Measurements from ENCODE around the gene GNA15. TPM values are rescaled to one million over a fixed set of nuclear protein-coding genes. Genes with fewer than 3 reads are reported as not detected.

Gene GNA15
- total and polyA plus RNA-seq, 7 donors, result 0.55 to 6.0 (median 4.6) TPM

DNA sequence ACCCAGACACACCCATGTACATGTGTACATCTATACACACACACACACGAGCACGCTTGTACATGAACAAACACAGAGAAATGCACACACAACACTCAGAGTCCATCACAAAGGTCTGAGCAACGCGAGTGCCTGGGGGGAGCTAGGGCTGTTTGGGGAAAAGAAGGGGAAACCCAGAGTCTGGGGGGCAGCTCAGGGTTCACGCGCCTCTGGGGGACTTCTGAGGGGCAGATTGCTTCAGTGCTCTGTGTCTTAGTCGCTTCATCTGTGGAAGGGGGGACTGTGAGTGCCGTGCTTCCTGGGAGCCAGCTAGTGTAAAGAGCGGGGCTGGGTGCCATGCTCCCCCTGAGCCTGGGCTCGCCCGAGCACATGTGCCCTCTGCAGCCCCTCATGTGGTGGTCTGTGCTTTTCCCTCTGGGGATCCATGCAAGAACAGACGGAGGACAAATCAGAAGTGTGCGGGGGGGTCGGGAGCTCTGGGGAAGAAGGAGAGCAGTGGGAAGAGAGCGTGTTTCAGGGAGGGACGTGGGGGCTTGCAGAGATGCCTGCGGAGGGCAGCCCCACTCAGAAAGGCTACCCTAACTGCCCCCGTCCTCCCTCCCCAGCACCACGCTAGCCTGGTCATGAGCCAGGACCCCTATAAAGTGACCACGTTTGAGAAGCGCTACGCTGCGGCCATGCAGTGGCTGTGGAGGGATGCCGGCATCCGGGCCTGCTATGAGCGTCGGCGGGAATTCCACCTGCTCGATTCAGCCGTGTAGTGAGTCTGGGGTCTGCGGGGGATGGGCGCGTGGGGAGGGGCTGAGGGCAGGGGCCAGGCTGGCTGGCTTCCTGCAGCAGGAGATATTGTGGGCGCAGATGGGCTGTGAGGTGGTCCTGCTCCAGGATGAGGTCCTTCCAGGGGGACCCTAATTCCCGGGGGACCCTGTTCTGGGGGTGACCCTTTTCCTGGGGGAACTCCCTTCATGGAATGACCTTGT lies 14.0 kb downstream of the GNA15 start:
- H3K36me3 ChIP-seq, result no peaks in the 10 kb centered on the region
- no peak for DNase-seq
- WGBS, 2 donors, result 74 to 75% methylated on average over 35 of the region's 35 CpGs
- H3K27me3 ChIP-seq, result peaks cover 0 to 24% (median 0%) of the 10 kb centered on the region in 3 donors
- intact Hi-C loops (cut with DNase I), result no loop called here
- H3K4me1 ChIP-seq, result no peaks in the 10 kb centered on the region
- H3K4me3 ChIP-seq, result no peak overlapping the region
- no peak overlapping the region for H3K27ac ChIP-seq
- TF ChIP-seq, protein P1, sequence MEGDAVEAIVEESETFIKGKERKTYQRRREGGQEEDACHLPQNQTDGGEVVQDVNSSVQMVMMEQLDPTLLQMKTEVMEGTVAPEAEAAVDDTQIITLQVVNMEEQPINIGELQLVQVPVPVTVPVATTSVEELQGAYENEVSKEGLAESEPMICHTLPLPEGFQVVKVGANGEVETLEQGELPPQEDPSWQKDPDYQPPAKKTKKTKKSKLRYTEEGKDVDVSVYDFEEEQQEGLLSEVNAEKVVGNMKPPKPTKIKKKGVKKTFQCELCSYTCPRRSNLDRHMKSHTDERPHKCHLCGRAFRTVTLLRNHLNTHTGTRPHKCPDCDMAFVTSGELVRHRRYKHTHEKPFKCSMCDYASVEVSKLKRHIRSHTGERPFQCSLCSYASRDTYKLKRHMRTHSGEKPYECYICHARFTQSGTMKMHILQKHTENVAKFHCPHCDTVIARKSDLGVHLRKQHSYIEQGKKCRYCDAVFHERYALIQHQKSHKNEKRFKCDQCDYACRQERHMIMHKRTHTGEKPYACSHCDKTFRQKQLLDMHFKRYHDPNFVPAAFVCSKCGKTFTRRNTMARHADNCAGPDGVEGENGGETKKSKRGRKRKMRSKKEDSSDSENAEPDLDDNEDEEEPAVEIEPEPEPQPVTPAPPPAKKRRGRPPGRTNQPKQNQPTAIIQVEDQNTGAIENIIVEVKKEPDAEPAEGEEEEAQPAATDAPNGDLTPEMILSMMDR (IDR thresholded peaks at IDR 0.05), result no peak
- TF ChIP-seq POLR2A (IDR thresholded peaks at IDR 0.05) (no peak), POLR2AphosphoS5 (IDR thresholded peaks at IDR 0.05) (no peak), EP300 (IDR thresholded peaks at IDR 0.05) (no peak)
- H3K9me3 ChIP-seq, result no peaks in the 10 kb centered on the region

DNA sequence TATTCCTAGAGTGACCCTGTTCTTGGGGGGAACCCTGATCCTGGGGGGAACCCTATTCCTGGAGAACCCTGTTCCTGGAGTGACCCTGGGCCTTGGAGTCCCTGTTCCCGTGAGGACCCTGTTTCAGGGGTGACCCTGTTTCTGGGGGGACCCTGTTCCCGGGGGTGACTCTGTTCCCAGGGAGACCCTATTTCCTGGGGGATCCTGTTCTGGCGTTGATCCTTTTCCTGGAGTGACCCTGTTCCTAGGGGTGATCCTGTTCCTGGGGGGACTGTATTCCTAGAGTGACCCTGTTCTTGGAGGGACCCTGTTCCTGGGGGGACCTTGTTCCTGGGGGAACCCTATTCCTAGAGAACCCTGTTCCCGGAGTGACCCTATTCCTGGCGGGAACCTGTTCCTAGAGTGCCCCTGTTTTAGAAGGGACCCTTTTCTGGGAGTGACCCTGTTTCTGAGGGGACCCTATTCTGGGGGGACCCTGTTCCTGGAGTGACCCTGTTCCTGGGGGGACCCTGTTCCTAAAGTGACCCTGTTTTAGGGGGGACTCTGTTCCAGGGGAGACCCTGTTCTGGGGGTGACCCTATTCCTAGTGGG lies 15.0 kb downstream of the GNA15 start:
- WGBS, 2 donors, result 77 to 89% methylated on average over 5 of the region's 5 CpGs
- no peaks in the 10 kb centered on the region for H3K4me1 ChIP-seq
- peaks cover 0 to 21% (median 0%) of the 10 kb centered on the region in 3 donors for H3K27me3 ChIP-seq
- H3K27ac ChIP-seq, result no peak overlapping the region
- H3K9me3 ChIP-seq, result no peaks in the 10 kb centered on the region
- intact Hi-C loops (cut with DNase I), result no loop called here
- no peak for DNase-seq
- TF ChIP-seq POLR2A (IDR thresholded peaks at IDR 0.05) (no peak), POLR2AphosphoS5 (IDR thresholded peaks at IDR 0.05) (no peak), EP300 (IDR thresholded peaks at IDR 0.05) (no peak)
- TF ChIP-seq, protein P1 (IDR thresholded peaks at IDR 0.05), result no peak
- no peak overlapping the region for H3K4me3 ChIP-seq
- no peaks in the 10 kb centered on the region for H3K36me3 ChIP-seq

DNA sequence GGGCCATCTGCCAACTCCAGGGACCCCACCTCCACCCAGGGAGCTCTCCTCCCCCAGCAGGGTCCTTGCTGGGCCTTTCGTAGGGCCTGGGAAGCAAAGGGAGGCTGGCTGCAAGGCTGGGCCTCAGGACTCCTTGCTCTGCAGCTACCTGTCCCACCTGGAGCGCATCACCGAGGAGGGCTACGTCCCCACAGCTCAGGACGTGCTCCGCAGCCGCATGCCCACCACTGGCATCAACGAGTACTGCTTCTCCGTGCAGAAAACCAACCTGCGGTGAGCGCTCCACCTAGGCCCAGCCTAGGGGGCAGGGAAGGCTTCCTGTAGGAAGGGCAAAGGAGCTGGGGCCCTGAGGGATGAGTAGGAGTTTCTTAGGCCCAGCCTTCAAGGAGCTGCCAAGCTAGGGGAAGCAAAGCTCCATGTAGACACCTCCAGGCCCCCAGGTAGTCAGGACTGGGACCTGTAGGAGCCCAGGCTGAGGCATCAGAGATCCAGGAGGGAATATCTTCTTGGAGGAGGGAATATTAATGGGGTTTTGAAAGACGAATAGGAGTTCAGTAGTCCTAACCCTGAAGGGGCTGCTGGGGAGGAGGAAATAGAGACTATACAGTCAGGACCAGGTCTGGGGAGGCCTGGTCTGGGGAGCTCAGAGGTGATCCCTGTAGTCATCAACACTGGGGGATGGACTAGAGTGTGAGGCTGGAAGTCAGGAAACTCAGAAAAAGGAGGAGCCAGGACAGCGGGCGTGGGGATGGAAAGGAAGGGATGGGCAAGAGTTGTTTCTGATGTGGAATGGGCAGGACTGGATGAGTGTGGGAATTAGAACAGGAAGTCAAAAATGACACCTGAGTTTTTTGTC lies 16.0 kb downstream of the GNA15 start:
- no peak for TF ChIP-seq POLR2A (IDR thresholded peaks at IDR 0.05)
- TF ChIP-seq POLR2AphosphoS5 (IDR thresholded peaks at IDR 0.05), result no peak
- TF ChIP-seq EP300 (IDR thresholded peaks at IDR 0.05), result no peak
- TF ChIP-seq, protein P1 (IDR thresholded peaks at IDR 0.05), result no peak
- DNase-seq, result no peak

DNA sequence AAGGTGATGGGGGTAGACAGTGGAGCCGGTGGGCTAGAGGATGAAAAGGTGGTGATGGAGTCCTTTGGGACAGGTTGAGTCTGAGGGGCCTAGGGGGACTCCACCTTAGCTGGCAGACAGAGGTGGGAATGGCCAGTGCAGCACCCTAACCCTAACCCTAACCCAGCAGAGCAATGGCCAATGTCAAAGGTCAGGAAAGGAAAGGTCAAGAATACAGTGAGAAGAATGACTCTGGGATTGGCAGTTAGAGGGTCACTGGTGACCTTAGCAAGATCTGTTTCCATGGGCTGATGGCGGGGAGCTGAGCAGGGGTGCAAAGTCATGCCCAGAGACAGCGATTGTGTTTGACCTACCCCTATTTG lies 16.6 kb downstream of the GNA15 start:
- DNase-seq, result no peak
- Histone ChIP-seq H3K4me1 (no peaks in the 10 kb centered on the region), H3K4me3 (no peak overlapping the region), H3K9me3 (no peaks in the 10 kb centered on the region), H3K36me3 (no peaks in the 10 kb centered on the region), H3K27ac (no peak overlapping the region), H3K27me3 (peaks cover 0 to 12% (median 0%) of the 10 kb centered on the region in 3 donors)
- 93 to 95% methylated on average over 3 of the region's 3 CpGs for WGBS, 2 donors
- TF ChIP-seq POLR2AphosphoS5 (IDR thresholded peaks at IDR 0.05) (no peak), POLR2A (IDR thresholded peaks at IDR 0.05) (no peak), EP300 (IDR thresholded peaks at IDR 0.05) (no peak)
- TF ChIP-seq, protein P1 (IDR thresholded peaks at IDR 0.05), result no peak
- intact Hi-C loops (cut with DNase I), result no loop called here

More for the DNA sequence above, 16.0 kb downstream of the GNA15 start:
- no peaks in the 10 kb centered on the region for H3K36me3 ChIP-seq
- H3K4me3 ChIP-seq, result no peak overlapping the region
- H3K4me1 ChIP-seq, result no peaks in the 10 kb centered on the region
- H3K27me3 ChIP-seq, result peaks cover 0 to 12% (median 0%) of the 10 kb centered on the region in 3 donors
- intact Hi-C loops (cut with DNase I), result no loop called here
- no peaks in the 10 kb centered on the region for H3K9me3 ChIP-seq
- H3K27ac ChIP-seq, result no peak overlapping the region
- 77 to 83% methylated on average over 14 of the region's 14 CpGs for WGBS, 2 donors

Data from sigmoid colon (tissue), 7 donors.